Measurements from ENCODE around the gene AP2A2.

AP2A2 gene

GRCh38 chr11:1053121-1053901 lies 127.6 kb downstream of the AP2A2 start:
- DNase-seq (ENCODE audit: low read depth in 2 of 2, low spot score in 1 of 2) = no peak

- DNase-seq (ENCODE audit: low read depth in 2 of 2, low spot score in 1 of 2) = no peak
Observed at GRCh38 chr11:1054143-1055108, 128.8 kb downstream of the AP2A2 start.

- DNase-seq (ENCODE audit: low read depth in 2 of 2, low spot score in 1 of 2) = no peak
Observed at GRCh38 chr11:1055109-1055703, 129.5 kb downstream of the AP2A2 start.

- no peak for DNase-seq (ENCODE audit: low read depth in 2 of 2, low spot score in 1 of 2)
Observed at GRCh38 chr11:1055990-1056771, 130.5 kb downstream of the AP2A2 start.

GRCh38 chr11:1057806-1058205 lies 132.1 kb downstream of the AP2A2 start:
- DNase-seq (ENCODE audit: low read depth in 2 of 2, low spot score in 1 of 2) = no peak

GRCh38 chr11:1059759-1060158 lies 134.1 kb downstream of the AP2A2 start:
- no peak for DNase-seq (ENCODE audit: low read depth in 2 of 2, low spot score in 1 of 2)

GRCh38 chr11:1060410-1060809 lies 134.7 kb downstream of the AP2A2 start:
- no peak for DNase-seq (ENCODE audit: low read depth in 2 of 2, low spot score in 1 of 2)

GRCh38 chr11:1060852-1061616 lies 135.4 kb downstream of the AP2A2 start:
- DNase-seq (ENCODE audit: low read depth in 2 of 2, low spot score in 1 of 2) = no peak

All from stimulated activated CD8-positive, alpha-beta memory T cell treated with anti-CD3 and anti-CD28 coated beads, Interleukin-4, amount 100 ng/mL, for 1 hour (primary cell).